PFSK-1 (cell line): ENCODE results near the gene TMEM131.

Source experiments
- FOXP2 ChIP-seq: optimal IDR thresholded peaks from 2 replicates; pipeline ENCODE3; 2011; ENCODE audit warnings: borderline replicate concordance, control low read depth, inconsistent platforms; ENCODE audit not compliant: insufficient read depth; ENCODE audit errors: extremely low read length, extremely low read depth
- POLR2AphosphoS5 ChIP-seq: IDR thresholded peaks from 2 replicates; pipeline ENCODE4 v1.6.1; 2012; ENCODE audit warnings: low read depth, mild to moderate bottlenecking, control low read depth, low read length, moderate library complexity
- REST ChIP-seq, 2 experiments: IDR thresholded peaks; 2 replicates each; pipeline versions ENCODE4 v1.6.1 to v1.8.0; 2011 to 2012; ENCODE audit warnings: low read depth in 2 of 2, low read length in 2 of 2, control low read depth in 1 of 2, inconsistent platforms in 1 of 2, mild to moderate bottlenecking in 1 of 2, moderate library complexity in 1 of 2; ENCODE audit not compliant: insufficient read depth in 1 of 2
- SIN3A ChIP-seq: IDR thresholded peaks from 2 replicates; pipeline ENCODE4 v1.6.1; 2012; ENCODE audit warnings: mild to moderate bottlenecking, low read length, moderate library complexity, borderline replicate concordance; ENCODE audit not compliant: insufficient read depth
- TAF1 ChIP-seq: IDR thresholded peaks from 2 replicates; pipeline ENCODE4 v1.6.1; 2012; ENCODE audit warnings: low read length, control low read depth, borderline replicate concordance; ENCODE audit not compliant: insufficient read depth

TMEM131 gene

GRCh38 chr2:97758131-97758705 lies 237.5 kb downstream of the TMEM131 start:
- no peak for TF ChIP-seq REST (IDR thresholded peaks at IDR 0.05; ENCODE audit: insufficient read depth in 1 of 2, low read depth in 2 of 2, low read length in 2 of 2)
- no peak for TF ChIP-seq TAF1
- TF ChIP-seq FOXP2, result no peak
- no peak for TF ChIP-seq POLR2AphosphoS5
- no peak for TF ChIP-seq SIN3A

GRCh38 chr2:97757062-97757461 lies 238.7 kb downstream of the TMEM131 start:
- TF ChIP-seq POLR2AphosphoS5 (no peak), SIN3A (no peak), TAF1 (no peak), FOXP2 (no peak), REST (IDR thresholded peaks at IDR 0.05; ENCODE audit: insufficient read depth in 1 of 2, low read depth in 2 of 2, low read length in 2 of 2) (no peak)

- TF ChIP-seq SIN3A, result no peak
- TF ChIP-seq POLR2AphosphoS5, result no peak
- no peak for TF ChIP-seq FOXP2
- TF ChIP-seq REST (IDR thresholded peaks at IDR 0.05; ENCODE audit: insufficient read depth in 1 of 2, low read depth in 2 of 2, low read length in 2 of 2), result no peak
- TF ChIP-seq TAF1, result no peak
Measured at GRCh38 chr2:97755491-97755890, 240.3 kb downstream of the TMEM131 start.

GRCh38 chr2:97754690-97755346 lies 240.9 kb downstream of the TMEM131 start:
- no peak for TF ChIP-seq FOXP2

GRCh38 chr2:97752342-97753334 lies 243.1 kb downstream of the TMEM131 start:
- TF ChIP-seq SIN3A, result no peak
- no peak for TF ChIP-seq REST (IDR thresholded peaks at IDR 0.05; ENCODE audit: insufficient read depth in 1 of 2, low read depth in 2 of 2, low read length in 2 of 2)
- TF ChIP-seq TAF1, result no peak
- TF ChIP-seq FOXP2, result no peak
- no peak for TF ChIP-seq POLR2AphosphoS5
